GM18508 (cell line): ENCODE measurements around the gene C6orf62.
A peak's percentile ranks its signal among the peaks of the same experiment; 100 is the strongest.
"Not testable (repeated sequence)": the region's sequence is repeated elsewhere in the genome, so short reads cannot be mapped to it uniquely, and the experiment has no call there.

Experiments
- ATAC-seq: cut with Tn5 transposase; IDR thresholded peaks from one replicate; pipeline ENCODE4 v1.9.1; 2021; ENCODE audit warnings: moderate number of reproducible peaks; ENCODE audit not compliant: insufficient read depth, unreplicated experiment

C6orf62 gene

DNA sequence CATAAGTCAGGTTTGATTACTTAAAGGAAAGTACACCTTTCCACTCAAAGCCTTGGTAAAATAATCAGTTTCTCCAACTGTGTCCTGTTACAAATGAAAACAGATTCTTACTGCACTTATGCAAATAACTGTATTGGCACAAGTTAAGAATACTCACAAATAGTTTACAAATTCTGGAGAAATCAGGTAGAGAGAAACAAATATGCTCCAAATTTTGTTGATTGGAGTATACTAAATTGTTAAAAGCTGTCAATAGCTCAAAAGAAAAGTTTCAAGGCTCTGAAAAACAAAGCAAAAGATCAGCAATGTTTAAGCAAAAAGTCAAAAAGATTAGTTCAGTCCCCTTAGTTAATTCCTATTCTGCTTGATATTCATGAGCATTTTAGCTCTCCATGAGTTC is 48.5 kb downstream of the C6orf62 start:
- not testable (repeated sequence) for ATAC-seq

DNA sequence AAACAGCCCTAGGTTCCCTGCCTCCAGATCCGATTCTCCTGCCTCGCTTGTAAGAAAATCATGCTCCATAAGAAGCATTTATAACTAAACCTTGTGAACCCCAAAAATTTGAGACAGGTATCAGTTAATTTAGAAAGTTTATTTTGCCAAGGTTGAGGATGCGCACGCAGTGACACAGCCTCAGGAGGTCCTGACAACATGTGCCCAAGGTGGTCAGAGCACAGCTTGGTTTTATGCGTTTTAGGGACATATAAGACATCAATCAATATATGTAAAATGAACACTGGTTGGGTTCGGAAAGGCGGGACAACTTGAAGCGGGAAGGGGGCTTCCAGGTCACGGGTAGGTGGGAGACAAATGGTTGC is 50.0 kb downstream of the C6orf62 start:
- ATAC-seq: no peak

GRCh38 chr6:24668066-24668996 is 50.6 kb downstream of the C6orf62 start:
- not testable (repeated sequence) for ATAC-seq

- no peak for ATAC-seq
Observed at GRCh38 chr6:24667378-24667803, 51.6 kb downstream of the C6orf62 start.

GRCh38 chr6:24666641-24667377 is 52.1 kb downstream of the C6orf62 start, which contains the start of the genes ACOT13 and TDP2:
TSS of gene ACOT13 (plus strand) at chr6:24667077. CDS start at chr6:24667264, 187 bp downstream.
TSS of gene TDP2 (minus strand) at chr6:24666899. CDS start at chr6:24666862, 37 bp downstream.
- ATAC-seq: peak; percentile 85

GRCh38 chr6:24666097-24666640 is 52.8 kb downstream of the C6orf62 start:
- peak; percentile 14 for ATAC-seq

- no peak for ATAC-seq
Observed at GRCh38 chr6:24664046-24664987, 54.6 kb downstream of the C6orf62 start.

- no peak for ATAC-seq
Observed at GRCh38 chr6:24663189-24663588, 55.8 kb downstream of the C6orf62 start.

DNA sequence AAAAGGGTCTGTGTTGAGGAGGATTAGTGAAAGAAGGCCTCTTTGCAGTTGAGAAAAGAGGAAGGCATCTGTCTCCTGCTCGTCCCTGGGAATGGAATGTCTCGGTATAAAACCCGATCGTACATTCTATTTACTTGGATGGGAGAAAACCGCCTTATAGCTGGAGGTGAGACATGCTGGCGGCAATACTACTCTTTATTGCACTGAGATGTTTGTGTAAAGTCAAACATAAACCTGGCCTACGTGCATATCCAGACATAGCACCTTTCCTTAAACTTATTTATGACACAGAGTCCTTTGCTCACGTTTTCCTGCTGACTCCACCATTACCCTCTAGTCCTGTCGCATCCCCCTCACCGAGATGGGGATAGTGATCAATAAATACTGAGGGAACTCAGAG is 56.7 kb downstream of the C6orf62 start:
- no peak for ATAC-seq

DNA sequence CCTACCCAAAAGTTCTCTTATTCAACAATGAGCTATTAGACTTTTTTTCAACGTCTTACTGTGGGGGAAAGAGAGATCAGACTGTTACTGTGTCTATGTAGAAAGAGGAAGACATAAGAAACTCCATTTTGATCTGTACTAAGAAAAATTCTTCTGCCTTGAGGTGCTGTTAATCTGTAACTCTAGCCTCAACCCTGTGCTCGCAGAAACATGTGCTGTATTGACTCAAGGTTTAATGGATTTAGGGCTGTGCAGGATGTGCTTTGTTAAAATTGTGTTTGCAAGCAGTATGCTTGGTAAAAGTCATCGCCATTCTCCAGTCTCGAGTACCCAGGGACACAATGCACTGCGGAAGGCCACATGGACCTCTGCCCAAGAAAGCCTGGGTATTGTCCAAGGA is 57.2 kb downstream of the C6orf62 start:
- ATAC-seq: not testable (repeated sequence)

- ATAC-seq: no peak
Observed at GRCh38 chr6:24660105-24660504, 58.8 kb downstream of the C6orf62 start.

DNA sequence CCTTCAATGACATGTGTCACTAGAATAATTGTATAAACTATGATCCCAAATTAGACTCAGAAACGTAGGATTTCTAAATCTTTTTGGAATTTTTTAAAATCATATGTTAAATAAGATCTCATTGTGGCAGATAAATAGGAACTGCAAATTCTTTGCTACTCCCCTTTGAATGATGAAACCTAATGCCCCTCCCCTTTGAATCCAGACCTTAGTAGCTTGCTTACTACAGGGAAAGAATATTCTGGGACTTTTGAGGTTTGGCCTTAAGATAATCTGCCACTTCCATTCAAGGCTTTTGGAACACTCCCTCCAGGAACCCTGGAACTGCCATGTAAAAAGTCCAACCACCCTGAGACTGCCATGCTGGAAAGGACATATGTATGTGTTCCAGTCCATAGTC is 59.4 kb downstream of the C6orf62 start:
- no peak for ATAC-seq

- no peak for ATAC-seq
Observed at GRCh38 chr6:24658573-24659560, 60.1 kb downstream of the C6orf62 start.

DNA sequence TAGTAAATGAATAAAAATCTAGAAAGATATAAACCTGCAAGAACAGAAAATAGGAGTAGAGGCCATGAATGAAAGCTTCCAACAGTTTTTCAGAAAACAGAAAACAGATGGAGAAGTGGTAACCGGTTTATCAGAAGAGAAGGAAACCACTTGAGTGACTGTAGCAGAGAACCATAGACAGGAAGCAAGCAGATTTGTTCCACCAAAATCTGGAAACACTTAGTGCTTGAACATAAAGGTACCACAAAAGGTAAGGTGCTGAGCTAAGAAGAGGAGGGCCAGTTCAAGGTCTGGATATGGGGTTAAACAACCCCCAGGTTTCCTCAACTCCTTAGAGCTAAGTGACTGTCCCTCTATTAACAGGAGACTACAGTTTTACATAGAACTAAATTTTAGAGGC is 63.7 kb downstream of the C6orf62 start:
- no peak for ATAC-seq
